HG02852 (cell line): ENCODE data around the gene RNF187.
A peak's percentile ranks its signal among the peaks of the same experiment; 100 is the strongest.

Experiments
- ATAC-seq: cut with Tn5 transposase; IDR thresholded peaks from one replicate; pipeline ENCODE4 v1.9.1; 2021; ENCODE audit warnings: mild to moderate bottlenecking, moderate library complexity; ENCODE audit not compliant: unreplicated experiment

RNF187 gene

GRCh38 chr1:228487336-228488124 is at the start of gene RNF187:
Gene RNF187, plus strand, starts transcription at chr1:228487382.
- ATAC-seq: peak; percentile 70

- no peak for ATAC-seq
Measured at GRCh38 chr1:228437424-228437962, 49.7 kb upstream of the RNF187 start.

GRCh38 chr1:228438266-228438665 is 48.9 kb upstream of the RNF187 start:
- no peak for ATAC-seq

GRCh38 chr1:228440761-228441500 is 46.3 kb upstream of the RNF187 start:
- ATAC-seq: no peak

GRCh38 chr1:228443395-228443794 is 43.8 kb upstream of the RNF187 start:
- ATAC-seq: no peak

- ATAC-seq: no peak
Measured at GRCh38 chr1:228445490-228445842, 41.7 kb upstream of the RNF187 start.

- peak; percentile 80 for ATAC-seq
Measured at GRCh38 chr1:228445843-228446650, 41.1 kb upstream of the RNF187 start.

GRCh38 chr1:228446852-228447251 is 40.3 kb upstream of the RNF187 start:
- no peak for ATAC-seq

GRCh38 chr1:228448372-228448771 is 38.8 kb upstream of the RNF187 start:
- ATAC-seq: no peak

GRCh38 chr1:228450200-228450599 is 37.0 kb upstream of the RNF187 start:
- no peak for ATAC-seq

- no peak for ATAC-seq
Measured at GRCh38 chr1:228452194-228453021, 34.8 kb upstream of the RNF187 start.

GRCh38 chr1:228453022-228453560 is 34.1 kb upstream of the RNF187 start:
- ATAC-seq: no peak

GRCh38 chr1:228453614-228454013 is 33.6 kb upstream of the RNF187 start:
- no peak for ATAC-seq

- ATAC-seq: no peak
Measured at GRCh38 chr1:228454238-228454637, 32.9 kb upstream of the RNF187 start.

GRCh38 chr1:228455715-228456114 is 31.5 kb upstream of the RNF187 start:
- no peak for ATAC-seq

GRCh38 chr1:228456252-228457016 is 30.7 kb upstream of the RNF187 start:
- no peak for ATAC-seq

GRCh38 chr1:228457017-228457395 is 30.2 kb upstream of the RNF187 start:
- ATAC-seq: peak; percentile 8

- ATAC-seq: peak; percentile 90
Measured at GRCh38 chr1:228457396-228458176, 29.6 kb upstream of the RNF187 start.
